ENCODE results near the gene FHOD3. TPM values are rescaled to one million over a fixed set of nuclear protein-coding genes. Genes with fewer than 3 reads are reported as not detected.
A peak's percentile ranks its signal among the peaks of the same experiment; 100 is the strongest.

Gene FHOD3
- total RNA-seq, 1 donor, result 13.0 TPM

DNA sequence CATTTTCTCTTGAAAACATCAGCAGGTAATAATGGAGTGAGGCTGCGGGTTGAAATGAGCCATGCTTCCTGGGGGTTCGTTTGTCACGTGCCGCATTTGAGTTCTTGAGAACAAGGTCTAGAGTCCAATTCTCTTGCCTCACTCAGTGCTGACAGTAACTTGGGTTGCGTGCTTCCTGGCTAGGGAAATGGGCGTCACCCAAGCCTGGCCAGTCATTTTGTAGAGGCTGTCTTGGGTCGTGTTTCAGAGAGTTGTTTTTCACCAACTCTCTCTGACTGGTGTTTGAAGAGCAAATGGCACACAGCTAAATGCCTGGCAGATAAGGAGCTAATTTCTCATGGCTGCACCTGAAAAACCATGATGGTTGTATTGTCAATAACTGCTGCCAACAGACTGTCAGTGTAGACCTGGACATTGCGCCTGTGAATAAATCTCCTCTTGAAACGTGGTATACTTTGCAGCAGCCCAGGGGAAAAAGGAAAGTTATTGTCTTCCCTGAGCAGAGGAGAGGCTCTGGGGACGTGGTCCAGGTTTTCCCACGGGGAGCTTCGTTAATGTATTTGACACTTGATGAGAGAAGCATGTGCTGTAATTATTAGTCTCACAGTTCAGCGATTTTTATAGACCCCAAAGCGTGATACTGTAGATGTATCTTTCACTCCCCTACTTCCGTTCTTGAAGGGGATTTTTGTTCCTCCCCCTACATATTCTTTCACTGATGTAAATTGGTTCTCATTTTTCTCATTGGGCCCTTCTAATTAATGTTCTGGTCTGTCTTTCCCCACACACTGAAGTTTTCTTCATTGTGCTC, 196.0 kb downstream of the FHOD3 start:
- TF ChIP-seq, protein P1, sequence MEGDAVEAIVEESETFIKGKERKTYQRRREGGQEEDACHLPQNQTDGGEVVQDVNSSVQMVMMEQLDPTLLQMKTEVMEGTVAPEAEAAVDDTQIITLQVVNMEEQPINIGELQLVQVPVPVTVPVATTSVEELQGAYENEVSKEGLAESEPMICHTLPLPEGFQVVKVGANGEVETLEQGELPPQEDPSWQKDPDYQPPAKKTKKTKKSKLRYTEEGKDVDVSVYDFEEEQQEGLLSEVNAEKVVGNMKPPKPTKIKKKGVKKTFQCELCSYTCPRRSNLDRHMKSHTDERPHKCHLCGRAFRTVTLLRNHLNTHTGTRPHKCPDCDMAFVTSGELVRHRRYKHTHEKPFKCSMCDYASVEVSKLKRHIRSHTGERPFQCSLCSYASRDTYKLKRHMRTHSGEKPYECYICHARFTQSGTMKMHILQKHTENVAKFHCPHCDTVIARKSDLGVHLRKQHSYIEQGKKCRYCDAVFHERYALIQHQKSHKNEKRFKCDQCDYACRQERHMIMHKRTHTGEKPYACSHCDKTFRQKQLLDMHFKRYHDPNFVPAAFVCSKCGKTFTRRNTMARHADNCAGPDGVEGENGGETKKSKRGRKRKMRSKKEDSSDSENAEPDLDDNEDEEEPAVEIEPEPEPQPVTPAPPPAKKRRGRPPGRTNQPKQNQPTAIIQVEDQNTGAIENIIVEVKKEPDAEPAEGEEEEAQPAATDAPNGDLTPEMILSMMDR (IDR thresholded peaks at IDR 0.05; ENCODE audit: extremely low read depth, low read depth, low read length), result no peak

DNA sequence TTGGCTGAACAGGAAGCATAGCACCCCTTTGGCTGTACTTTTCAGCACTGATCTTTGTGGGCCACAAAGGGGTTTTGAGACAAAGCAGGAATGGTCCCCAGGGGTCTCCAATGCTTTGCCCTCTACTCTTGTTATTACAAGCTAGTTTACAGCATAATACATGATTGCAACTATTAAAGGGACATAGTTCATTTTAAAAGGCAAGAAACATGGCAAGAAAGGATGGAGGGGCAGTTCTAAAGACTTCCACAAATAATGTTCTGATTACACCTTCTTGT, 196.6 kb downstream of the FHOD3 start:
- no peak overlapping the region for H3K4me2 ChIP-seq (ENCODE audit: insufficient read depth, low read length)
- H3K4me1 ChIP-seq (ENCODE audit: insufficient read depth, low read length), result no peaks in the 10 kb centered on the region
- no peaks in the 10 kb centered on the region for H4K20me1 ChIP-seq (ENCODE audit: insufficient read depth, low read length)
- H3K79me2 ChIP-seq (ENCODE audit: insufficient read depth, low read length), result no peaks in the 10 kb centered on the region
- TF ChIP-seq, protein P1 (IDR thresholded peaks at IDR 0.05; ENCODE audit: extremely low read depth, low read depth, low read length), result no peak
- no peaks in the 10 kb centered on the region for H3K9me3 ChIP-seq (ENCODE audit: low read depth, low read length)
- no peak for DNase-seq (ENCODE audit: insufficient read length, low spot score, missing footprints)
- H3K4me3 ChIP-seq (ENCODE audit: insufficient read depth, low read length), result no peak overlapping the region
- no peak overlapping the region for H2AFZ ChIP-seq (ENCODE audit: low read length)
- H3K27ac ChIP-seq (ENCODE audit: low read depth, low read length), result no peak overlapping the region
- H3K27me3 ChIP-seq (ENCODE audit: insufficient read depth, low read length), result no peaks in the 10 kb centered on the region
- H3K36me3 ChIP-seq (ENCODE audit: insufficient read depth, low read length), result no peaks in the 10 kb centered on the region

More for the DNA sequence above, 196.0 kb downstream of the FHOD3 start:
- Histone ChIP-seq H3K4me3 (ENCODE audit: insufficient read depth, low read length) (no peak overlapping the region), H3K36me3 (ENCODE audit: insufficient read depth, low read length) (no peaks in the 10 kb centered on the region), H3K27me3 (ENCODE audit: insufficient read depth, low read length) (no peaks in the 10 kb centered on the region), H2AFZ (ENCODE audit: low read length) (no peak overlapping the region), H3K79me2 (ENCODE audit: insufficient read depth, low read length) (no peaks in the 10 kb centered on the region), H3K4me2 (ENCODE audit: insufficient read depth, low read length) (no peak overlapping the region), H3K27ac (ENCODE audit: low read depth, low read length) (no peak overlapping the region), H3K9me3 (ENCODE audit: low read depth, low read length) (no peaks in the 10 kb centered on the region), H3K4me1 (ENCODE audit: insufficient read depth, low read length) (no peaks in the 10 kb centered on the region), H4K20me1 (ENCODE audit: insufficient read depth, low read length) (no peaks in the 10 kb centered on the region)
- DNase-seq (ENCODE audit: insufficient read length, low spot score, missing footprints), result no peak

DNA sequence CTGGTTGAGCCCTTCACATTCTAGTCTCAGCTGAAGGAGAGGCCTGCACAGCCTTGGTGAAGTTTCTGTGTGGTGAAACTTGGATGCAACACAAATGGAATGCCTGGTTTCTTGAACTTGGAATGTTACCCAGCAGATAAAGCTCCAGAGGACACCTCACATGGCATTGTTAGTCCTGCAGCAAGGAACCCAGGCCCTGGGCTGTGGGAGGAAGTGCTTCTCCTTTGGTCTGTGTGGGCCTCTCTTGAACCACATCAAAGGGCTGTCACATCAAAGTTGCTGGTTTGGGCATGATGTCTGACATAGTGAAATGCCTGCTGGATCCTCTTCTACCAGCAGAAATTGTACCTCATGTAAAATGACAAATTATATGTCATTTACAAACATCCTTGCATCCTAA, 198.5 kb downstream of the FHOD3 start:
- Histone ChIP-seq H3K36me3 (ENCODE audit: insufficient read depth, low read length) (no peaks in the 10 kb centered on the region), H3K9me3 (ENCODE audit: low read depth, low read length) (no peaks in the 10 kb centered on the region), H4K20me1 (ENCODE audit: insufficient read depth, low read length) (no peaks in the 10 kb centered on the region), H3K27ac (ENCODE audit: low read depth, low read length) (no peak overlapping the region), H3K4me3 (ENCODE audit: insufficient read depth, low read length) (no peak overlapping the region), H2AFZ (ENCODE audit: low read length) (no peak overlapping the region), H3K4me2 (ENCODE audit: insufficient read depth, low read length) (no peak overlapping the region), H3K79me2 (ENCODE audit: insufficient read depth, low read length) (no peaks in the 10 kb centered on the region), H3K4me1 (ENCODE audit: insufficient read depth, low read length) (no peaks in the 10 kb centered on the region), H3K27me3 (ENCODE audit: insufficient read depth, low read length) (no peaks in the 10 kb centered on the region)
- TF ChIP-seq, protein P1 (IDR thresholded peaks at IDR 0.05; ENCODE audit: extremely low read depth, low read depth, low read length), result no peak
- no peak for DNase-seq (ENCODE audit: insufficient read length, low spot score, missing footprints)

DNA sequence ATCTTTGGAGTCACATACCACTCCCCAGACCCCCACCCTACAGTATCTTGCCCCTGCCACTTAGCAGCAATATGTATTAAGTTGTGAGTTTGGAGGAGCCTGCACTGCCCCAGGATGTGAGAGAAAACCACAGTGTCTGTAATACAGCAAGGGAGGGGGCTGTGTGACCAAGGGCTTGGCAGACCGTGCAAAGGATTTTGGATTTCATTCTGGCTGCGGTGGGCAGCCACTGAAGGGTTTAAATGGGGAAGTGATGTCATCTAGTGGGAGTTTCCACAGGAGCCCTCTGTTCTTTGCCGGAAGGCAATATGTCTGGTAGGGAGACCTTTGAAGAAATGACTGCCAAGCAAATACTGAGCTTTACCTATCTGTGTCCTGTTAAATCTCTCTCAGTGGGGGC, 202.4 kb downstream of the FHOD3 start:
- H2AFZ ChIP-seq (ENCODE audit: low read length), result peak overlapping the region; percentile 6
- no peak overlapping the region for H3K27ac ChIP-seq (ENCODE audit: low read depth, low read length)
- H3K27me3 ChIP-seq (ENCODE audit: insufficient read depth, low read length), result no peaks in the 10 kb centered on the region
- no peak overlapping the region for H3K4me2 ChIP-seq (ENCODE audit: insufficient read depth, low read length)
- no peaks in the 10 kb centered on the region for H4K20me1 ChIP-seq (ENCODE audit: insufficient read depth, low read length)
- no peaks in the 10 kb centered on the region for H3K9me3 ChIP-seq (ENCODE audit: low read depth, low read length)
- TF ChIP-seq, protein P1 (IDR thresholded peaks at IDR 0.05; ENCODE audit: extremely low read depth, low read depth, low read length), result no peak
- no peaks in the 10 kb centered on the region for H3K79me2 ChIP-seq (ENCODE audit: insufficient read depth, low read length)
- H3K4me1 ChIP-seq (ENCODE audit: insufficient read depth, low read length), result no peaks in the 10 kb centered on the region
- no peak overlapping the region for H3K4me3 ChIP-seq (ENCODE audit: insufficient read depth, low read length)
- DNase-seq (ENCODE audit: insufficient read length, low spot score, missing footprints), result no peak
- H3K36me3 ChIP-seq (ENCODE audit: insufficient read depth, low read length), result no peaks in the 10 kb centered on the region
